ENCODE data around the gene GPATCH8.

- TF ChIP-seq SAP30 (IDR thresholded peaks at IDR 0.05; ENCODE audit: borderline replicate concordance, insufficient read depth, low read depth, low read length, poor library complexity, severe bottlenecking): no peak
- no peak for TF ChIP-seq ZBTB33 (CRISPR knock-in tag; IDR thresholded peaks at IDR 0.05)
- no peak for TF ChIP-seq SIX5 (IDR thresholded peaks at IDR 0.05; ENCODE audit: borderline replicate concordance in 1 of 2, insufficient read depth in 1 of 2, low read depth in 1 of 2, low read length in 2 of 2)
- TF ChIP-seq SMAD3 (CRISPR knock-in tag; conservative IDR thresholded peaks at IDR 0.05): no peak
- TF ChIP-seq ZNF586 (CRISPR knock-in tag; conservative IDR thresholded peaks at IDR 0.05): no peak
- TF ChIP-seq DLX4 (CRISPR knock-in tag; IDR thresholded peaks at IDR 0.05): no peak
- no peak for TF ChIP-seq PHF20 (IDR thresholded peaks at IDR 0.05; ENCODE audit: partially characterized antibody)
- no peak for TF ChIP-seq TSHZ1 (CRISPR knock-in tag; IDR thresholded peaks at IDR 0.05)
Measured at GRCh38 chr17:44348988-44349364, 154.2 kb downstream of the GPATCH8 start.

All from K562 (cell line).